BLaER1 (cell line): ENCODE results near the gene MTF2.

Source experiments
- H3K27ac ChIP-seq: shearing (Covaris generic); formaldehyde crosslinking; 2 replicates; pipeline ENCODE4 v1.8.1; 2022
- H3K27me3 ChIP-seq: shearing (Covaris generic); formaldehyde crosslinking; 2 replicates; pipeline ENCODE4 v1.8.1; 2022
- H3K36me3 ChIP-seq: shearing (Covaris generic); formaldehyde crosslinking; 2 replicates; pipeline ENCODE4 v1.8.1; 2022
- H3K4me1 ChIP-seq: shearing (Covaris generic); formaldehyde crosslinking; 2 replicates; pipeline ENCODE4 v1.8.1; 2022
- H3K4me2 ChIP-seq: shearing (Covaris generic); formaldehyde crosslinking; 2 replicates; pipeline ENCODE4 v1.8.1; 2022
- H3K4me3 ChIP-seq: shearing (Covaris generic); formaldehyde crosslinking; 2 replicates; pipeline ENCODE4 v1.8.1; 2022
- H3K9ac ChIP-seq: shearing (Covaris generic); formaldehyde crosslinking; 2 replicates; pipeline ENCODE4 v1.8.1; 2022
- H3K9me3 ChIP-seq: shearing (Covaris generic); formaldehyde crosslinking; 2 replicates; pipeline ENCODE4 v1.8.1; 2022
- H4K20me1 ChIP-seq: shearing (Covaris generic); formaldehyde crosslinking; 2 replicates; pipeline ENCODE4 v1.8.1; 2022
- Cebpa-rat ChIP-seq: shearing (Covaris generic); IDR thresholded peaks from 2 replicates; pipeline ENCODE4 v1.8.1; 2022

MTF2 gene

GRCh38 chr1:93081716-93082115, 2.6 kb downstream of the MTF2 start:
- Histone ChIP-seq H3K27ac (no peak overlapping the region), H3K9ac (peak overlapping the region; percentile 98; the same call in 1 of the 2 replicates), H3K4me2 (peak overlapping the region; percentile 74), H3K9me3 (peaks cover 42% of the 10 kb centered on the region), H4K20me1 (peaks cover 72% of the 10 kb centered on the region), H3K36me3 (peaks cover 47% of the 10 kb centered on the region), H3K4me1 (peaks cover 27% of the 10 kb centered on the region), H3K27me3 (no peaks in the 10 kb centered on the region), H3K4me3 (peak overlapping the region; percentile 89)
- TF ChIP-seq Cebpa-rat: no peak

GRCh38 chr1:93082313-93082712, 3.2 kb downstream of the MTF2 start:
- peak overlapping the region; percentile 89 for H3K4me3 ChIP-seq
- H3K36me3 ChIP-seq: peaks cover 53% of the 10 kb centered on the region
- peak overlapping the region; percentile 74 for H3K4me2 ChIP-seq

GRCh38 chr1:93083979-93084378, 4.9 kb downstream of the MTF2 start:
- Histone ChIP-seq H3K9me3 (peaks cover 57% of the 10 kb centered on the region), H3K36me3 (peaks cover 69% of the 10 kb centered on the region), H3K4me3 (peak overlapping the region; percentile 11; the same call in 1 of the 2 replicates), H3K9ac (no peak overlapping the region), H3K4me2 (no peak overlapping the region), H3K4me1 (peaks cover 18% of the 10 kb centered on the region), H3K27ac (no peak overlapping the region), H3K27me3 (no peaks in the 10 kb centered on the region), H4K20me1 (peaks cover 95% of the 10 kb centered on the region)
- TF ChIP-seq Cebpa-rat: no peak

More at GRCh38 chr1:93082313-93082712, 3.2 kb downstream of the MTF2 start:
- Histone ChIP-seq H4K20me1 (peaks cover 78% of the 10 kb centered on the region), H3K27me3 (no peaks in the 10 kb centered on the region), H3K27ac (no peak overlapping the region), H3K9ac (no peak overlapping the region), H3K9me3 (peaks cover 48% of the 10 kb centered on the region), H3K4me1 (peaks cover 27% of the 10 kb centered on the region)
- TF ChIP-seq Cebpa-rat: no peak

- Histone ChIP-seq H3K9ac (no peak overlapping the region), H3K4me1 (peaks cover 7% of the 10 kb centered on the region; the same call in 1 of the 2 replicates), H3K9me3 (peaks cover 86% of the 10 kb centered on the region), H4K20me1 (peaks cover 100% of the 10 kb centered on the region), H3K36me3 (peaks cover 92% of the 10 kb centered on the region), H3K27ac (no peak overlapping the region), H3K4me2 (no peak overlapping the region), H3K27me3 (no peaks in the 10 kb centered on the region), H3K4me3 (no peak overlapping the region)
- TF ChIP-seq Cebpa-rat: no peak
Observed at GRCh38 chr1:93087532-93087931, 8.4 kb downstream of the MTF2 start.

GRCh38 chr1:93093332-93094006, 14.4 kb downstream of the MTF2 start:
- H3K36me3 ChIP-seq: peaks cover 74% of the 10 kb centered on the region
- H4K20me1 ChIP-seq: peaks cover 100% of the 10 kb centered on the region
- no peak overlapping the region for H3K4me2 ChIP-seq
- no peaks in the 10 kb centered on the region for H3K27me3 ChIP-seq
- no peak overlapping the region for H3K27ac ChIP-seq
- peaks cover 34% of the 10 kb centered on the region for H3K9me3 ChIP-seq
- H3K4me3 ChIP-seq: no peak overlapping the region
- no peak overlapping the region for H3K9ac ChIP-seq
- H3K4me1 ChIP-seq: 0 out of 2 replicates have a peak, but pooled peaks cover 6% of the 10 kb centered on the region
- no peak for TF ChIP-seq Cebpa-rat

- Histone ChIP-seq H3K4me1 (0 out of 2 replicates have a peak, but pooled peaks cover 6% of the 10 kb centered on the region), H3K9ac (no peak overlapping the region), H3K27me3 (no peaks in the 10 kb centered on the region), H3K4me3 (no peak overlapping the region), H3K36me3 (peaks cover 75% of the 10 kb centered on the region), H3K4me2 (no peak overlapping the region), H4K20me1 (peaks cover 100% of the 10 kb centered on the region), H3K27ac (no peak overlapping the region), H3K9me3 (peaks cover 10% of the 10 kb centered on the region)
- no peak for TF ChIP-seq Cebpa-rat
Observed at GRCh38 chr1:93095804-93096585, 16.9 kb downstream of the MTF2 start.

GRCh38 chr1:93102142-93102541, 23.1 kb downstream of the MTF2 start:
- no peak for TF ChIP-seq Cebpa-rat
- Histone ChIP-seq H3K27ac (no peak overlapping the region), H3K36me3 (peaks cover 90% of the 10 kb centered on the region), H3K4me1 (no peaks in the 10 kb centered on the region), H3K9me3 (peaks cover 54% of the 10 kb centered on the region), H3K9ac (no peak overlapping the region), H4K20me1 (peaks cover 100% of the 10 kb centered on the region), H3K4me2 (no peak overlapping the region), H3K4me3 (no peak overlapping the region), H3K27me3 (no peaks in the 10 kb centered on the region)

- Histone ChIP-seq H3K27me3 (no peaks in the 10 kb centered on the region), H4K20me1 (peaks cover 100% of the 10 kb centered on the region), H3K4me3 (no peak overlapping the region), H3K9ac (no peak overlapping the region), H3K9me3 (peaks cover 69% of the 10 kb centered on the region), H3K4me2 (no peak overlapping the region), H3K4me1 (no peaks in the 10 kb centered on the region), H3K36me3 (peaks cover 92% of the 10 kb centered on the region), H3K27ac (no peak overlapping the region)
- TF ChIP-seq Cebpa-rat: no peak
Observed at GRCh38 chr1:93106226-93106625, 27.1 kb downstream of the MTF2 start.

GRCh38 chr1:93107395-93107794, 28.3 kb downstream of the MTF2 start:
- no peaks in the 10 kb centered on the region for H3K27me3 ChIP-seq
- TF ChIP-seq Cebpa-rat: no peak
- no peak overlapping the region for H3K4me2 ChIP-seq
- H3K36me3 ChIP-seq: peaks cover 89% of the 10 kb centered on the region
- no peak overlapping the region for H3K9ac ChIP-seq
- H3K9me3 ChIP-seq: peaks cover 58% of the 10 kb centered on the region
- peaks cover 100% of the 10 kb centered on the region for H4K20me1 ChIP-seq
- H3K4me3 ChIP-seq: no peak overlapping the region
- no peaks in the 10 kb centered on the region for H3K4me1 ChIP-seq
- no peak overlapping the region for H3K27ac ChIP-seq

- H3K4me2 ChIP-seq: no peak overlapping the region
- no peaks in the 10 kb centered on the region for H3K27me3 ChIP-seq
- TF ChIP-seq Cebpa-rat: no peak
- H3K4me1 ChIP-seq: no peaks in the 10 kb centered on the region
- peaks cover 100% of the 10 kb centered on the region for H4K20me1 ChIP-seq
- peaks cover 90% of the 10 kb centered on the region for H3K36me3 ChIP-seq
- no peak overlapping the region for H3K9ac ChIP-seq
- H3K27ac ChIP-seq: no peak overlapping the region
- H3K9me3 ChIP-seq: peaks cover 52% of the 10 kb centered on the region
- H3K4me3 ChIP-seq: no peak overlapping the region
Observed at GRCh38 chr1:93108335-93108734, 29.3 kb downstream of the MTF2 start.
